ENCODE results near the gene PPARA. TPM values are rescaled to one million over a fixed set of nuclear protein-coding genes. Genes with fewer than 3 reads are reported as not detected.

Gene PPARA
- polyA plus RNA-seq, 1 experiment, result 10.3 TPM

GRCh38 chr22:46240907-46241306 is 90.6 kb downstream of the PPARA start:
- DNase-seq (ENCODE audit: low read depth), result no peak
- ChIA-PET CTCF (no interaction called here), POLR2A (no interaction called here)
- Histone ChIP-seq H3K4me3 (ENCODE audit: low read depth, low read length) (no peak overlapping the region), H3K27me3 (ENCODE audit: control insufficient read depth, insufficient read depth, low read length) (no peaks in the 10 kb centered on the region), H3K36me3 (ENCODE audit: control insufficient read depth, insufficient read depth, low read length) (peaks cover 13% of the 10 kb centered on the region)
- no peak for TF ChIP-seq CTCF (IDR thresholded peaks at IDR 0.05; ENCODE audit: insufficient read depth, low read depth, low read length)

- CTCF ChIA-PET, result interaction anchor here (1.2 kb wide), 1 partner anchor 9 kb away, joined by 4 read pairs; no protein-coding TSS in a partner anchor
Observed at GRCh38 chr22:46241396-46242007, 91.2 kb downstream of the PPARA start.

GRCh38 chr22:46242076-46242475 is 91.8 kb downstream of the PPARA start:
- POLR2A ChIA-PET, result no interaction called here
- H3K27me3 ChIP-seq (ENCODE audit: control insufficient read depth, insufficient read depth, low read length), result no peaks in the 10 kb centered on the region
- DNase-seq (ENCODE audit: low read depth), result no peak
- CTCF ChIA-PET, result interaction anchor here (1.2 kb wide), 1 partner anchor 10 kb away, joined by 4 read pairs; no protein-coding TSS in a partner anchor
- no peak overlapping the region for H3K4me3 ChIP-seq (ENCODE audit: low read depth, low read length)
- TF ChIP-seq CTCF (IDR thresholded peaks at IDR 0.05; ENCODE audit: insufficient read depth, low read depth, low read length), result no peak
- peaks cover 13% of the 10 kb centered on the region for H3K36me3 ChIP-seq (ENCODE audit: control insufficient read depth, insufficient read depth, low read length)

More at GRCh38 chr22:46241396-46242007, 91.2 kb downstream of the PPARA start:
- DNase-seq (ENCODE audit: low read depth), result no peak
- H3K27me3 ChIP-seq (ENCODE audit: control insufficient read depth, insufficient read depth, low read length), result no peaks in the 10 kb centered on the region
- peaks cover 13% of the 10 kb centered on the region for H3K36me3 ChIP-seq (ENCODE audit: control insufficient read depth, insufficient read depth, low read length)
- H3K4me3 ChIP-seq (ENCODE audit: low read depth, low read length), result no peak overlapping the region
- no peak for TF ChIP-seq CTCF (IDR thresholded peaks at IDR 0.05; ENCODE audit: insufficient read depth, low read depth, low read length)
- POLR2A ChIA-PET, result no interaction called here

GRCh38 chr22:46244771-46245170 is 94.4 kb downstream of the PPARA start:
- DNase-seq (ENCODE audit: low read depth), result no peak
- Histone ChIP-seq H3K27me3 (ENCODE audit: control insufficient read depth, insufficient read depth, low read length) (no peaks in the 10 kb centered on the region), H3K36me3 (ENCODE audit: control insufficient read depth, insufficient read depth, low read length) (peaks cover 5% of the 10 kb centered on the region), H3K4me3 (ENCODE audit: low read depth, low read length) (no peak overlapping the region)
- ChIA-PET CTCF (no interaction called here), POLR2A (no interaction called here)
- TF ChIP-seq CTCF (IDR thresholded peaks at IDR 0.05; ENCODE audit: insufficient read depth, low read depth, low read length), result no peak

GRCh38 chr22:46245511-46245910 is 95.2 kb downstream of the PPARA start:
- ChIA-PET POLR2A (no interaction called here), CTCF (interaction anchor here (1.2 kb wide), 1 partner anchor 8 kb away, joined by 3 read pairs; no protein-coding TSS in a partner anchor)
- TF ChIP-seq CTCF (IDR thresholded peaks at IDR 0.05; ENCODE audit: insufficient read depth, low read depth, low read length), result no peak
- Histone ChIP-seq H3K36me3 (ENCODE audit: control insufficient read depth, insufficient read depth, low read length) (peaks cover 5% of the 10 kb centered on the region), H3K4me3 (ENCODE audit: low read depth, low read length) (no peak overlapping the region), H3K27me3 (ENCODE audit: control insufficient read depth, insufficient read depth, low read length) (no peaks in the 10 kb centered on the region)
- DNase-seq (ENCODE audit: low read depth), result no peak
